NCI-H1105 treated with DMSO at 0.1 percent for 48 hours (cell line): Measurements from ENCODE around the gene PIBF1.

ENCODE experiments used
- DNase-seq: peaks from one replicate; lab custom pipeline; 2025; lab: John Stamatoyannopoulos, UW

The PIBF1 gene

DNA sequence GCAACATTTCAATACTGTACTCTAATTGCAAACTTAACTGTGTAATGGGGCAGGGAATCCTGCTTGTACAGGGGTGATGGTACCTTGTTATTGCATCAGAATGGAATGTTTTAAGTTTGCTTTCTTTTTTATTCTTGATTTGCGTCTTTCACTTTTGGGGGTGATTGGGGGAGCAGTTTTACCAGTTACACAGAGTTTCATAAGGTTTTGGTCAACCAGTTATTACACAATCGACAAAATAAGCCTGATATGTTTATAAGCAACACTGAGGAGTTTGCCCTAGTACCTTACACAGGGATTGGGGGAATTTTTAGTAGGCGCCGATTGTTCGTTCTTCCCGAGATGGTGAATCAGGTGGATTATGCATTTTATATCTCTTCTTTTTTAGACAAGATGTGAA is 279.5 kb downstream of the PIBF1 start:
- no peak for DNase-seq

DNA sequence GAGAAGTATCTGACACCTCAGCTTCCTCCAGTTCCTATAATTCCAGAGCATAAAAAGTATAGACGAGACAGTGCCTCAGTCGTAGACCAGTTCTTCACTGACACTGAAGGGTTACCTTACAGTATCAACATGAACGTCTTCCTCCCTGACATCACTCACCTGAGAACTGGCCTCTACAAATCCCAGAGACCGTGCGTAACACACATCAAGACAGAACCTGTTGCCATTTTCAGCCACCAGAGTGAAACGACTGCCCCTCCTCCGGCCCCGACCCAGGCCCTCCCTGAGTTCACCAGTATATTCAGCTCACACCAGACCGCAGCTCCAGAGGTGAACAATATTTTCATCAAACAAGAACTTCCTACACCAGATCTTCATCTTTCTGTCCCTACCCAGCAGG is 279.9 kb downstream of the PIBF1 start:
- no peak for DNase-seq

DNA sequence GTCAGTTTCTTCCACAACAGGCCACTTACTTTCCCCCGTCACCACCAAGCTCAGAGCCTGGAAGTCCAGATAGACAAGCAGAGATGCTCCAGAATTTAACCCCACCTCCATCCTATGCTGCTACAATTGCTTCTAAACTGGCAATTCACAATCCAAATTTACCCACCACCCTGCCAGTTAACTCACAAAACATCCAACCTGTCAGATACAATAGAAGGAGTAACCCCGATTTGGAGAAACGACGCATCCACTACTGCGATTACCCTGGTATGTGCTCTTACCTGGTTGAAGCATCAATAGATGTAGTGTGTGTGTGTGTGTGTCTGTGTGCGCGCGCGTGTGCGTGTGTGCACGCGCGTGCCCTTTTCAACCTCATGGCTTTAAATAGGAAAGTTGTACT is 280.5 kb downstream of the PIBF1 start:
- DNase-seq, result no peak

DNA sequence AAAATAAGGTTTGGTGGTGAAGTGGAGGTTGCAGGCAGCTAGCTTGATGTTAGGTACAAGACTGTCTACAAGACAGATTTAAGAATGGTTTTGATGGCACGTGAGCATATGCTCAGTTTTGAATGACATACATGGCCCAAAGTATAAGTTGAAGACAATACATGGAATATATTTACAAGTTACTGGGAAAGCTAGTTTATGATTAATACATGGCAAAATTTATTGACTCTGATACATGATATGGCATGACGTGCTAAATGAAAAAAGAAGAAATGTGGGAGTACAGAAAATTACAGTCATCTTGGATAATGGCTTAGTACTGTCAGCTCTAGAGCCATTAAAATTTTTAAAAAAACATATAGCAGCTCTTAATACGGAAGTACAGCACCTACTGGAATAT is 281.2 kb downstream of the PIBF1 start:
- DNase-seq, result no peak

DNA sequence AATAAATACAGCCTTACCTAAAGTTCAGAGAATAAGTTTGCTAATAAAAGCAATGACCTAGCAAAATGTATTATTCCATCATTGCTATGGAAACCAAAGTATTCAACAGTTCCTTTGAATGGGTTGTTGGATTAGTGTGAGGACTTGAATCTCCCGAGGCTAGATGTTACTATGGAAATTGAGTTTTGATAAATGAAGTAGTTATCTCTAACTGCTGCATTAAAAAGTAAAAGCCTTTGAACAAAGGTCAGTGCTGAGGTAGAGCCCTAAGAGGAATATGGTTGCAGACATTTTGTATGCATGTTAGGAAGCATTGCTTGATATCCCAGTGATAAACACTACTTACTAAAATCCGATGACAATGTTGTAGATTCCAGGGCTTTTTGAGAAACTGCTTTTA is 283.1 kb downstream of the PIBF1 start:
- DNase-seq, result no peak

DNA sequence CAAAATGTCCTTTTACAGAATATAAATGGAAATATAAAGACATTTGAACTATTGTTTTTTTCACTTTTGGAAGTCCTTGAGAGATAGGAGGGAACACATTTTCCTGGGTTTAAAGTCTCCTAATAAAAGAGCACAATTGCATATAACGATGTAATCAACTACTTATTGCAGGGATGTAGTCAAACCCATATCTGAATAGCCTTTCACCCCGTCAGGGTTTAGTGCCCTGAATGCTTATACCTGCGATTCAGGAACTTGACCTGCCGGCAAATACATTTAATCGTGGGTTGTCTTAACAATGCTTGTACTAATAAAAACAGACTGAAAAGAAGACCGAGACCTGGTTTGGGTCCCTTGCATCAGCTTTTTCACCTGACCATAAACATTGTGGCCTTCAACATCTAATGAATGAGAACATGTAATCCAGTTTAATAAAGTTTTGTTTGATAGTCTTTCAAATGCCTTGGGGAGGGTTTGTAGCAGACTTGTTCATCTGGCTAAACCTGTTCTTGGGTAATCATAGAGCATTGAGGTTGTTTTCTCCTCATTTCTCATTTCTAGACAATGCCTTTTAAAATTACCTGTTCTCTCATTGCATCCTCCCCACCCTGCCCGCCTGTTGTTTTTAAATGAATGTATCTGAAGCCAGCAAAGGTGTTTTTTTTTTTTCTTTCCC is 283.9 kb downstream of the PIBF1 start:
- no peak for DNase-seq
